Sigmoid colon (tissue), 7 donors: ENCODE results near the gene ZKSCAN8. TPM values are rescaled to one million over a fixed set of nuclear protein-coding genes. Genes with fewer than 3 reads are reported as not detected.

Experiments
- DNase-seq: peaks from one replicate; pipeline ENCODE4 v3.0.0-alpha.2; 2019
- H3K27ac ChIP-seq, 4 donors: fragments of 200-600 bp; sonication (generic); one replicate each; pipeline ENCODE4 v1.5.1; 2016 to 2019; ENCODE audit warnings: mild to moderate bottlenecking in 1 of 4
- H3K27me3 ChIP-seq, 3 donors: fragments of 200-600 bp; sonication (generic); one replicate each; pipeline ENCODE4 v1.5.1; 2019; ENCODE audit warnings: mild to moderate bottlenecking in 1 of 3
- H3K36me3 ChIP-seq, 4 donors: fragments of 200-600 bp; sonication (generic); one replicate each; pipeline ENCODE4 v1.5.1; 2016 to 2019
- H3K4me1 ChIP-seq, 4 donors: fragments of 200-600 bp; sonication (generic); one replicate each; pipeline ENCODE4 v1.5.1; 2017 to 2019
- H3K4me3 ChIP-seq, 4 donors: fragments of 200-600 bp; sonication (generic); one replicate each; pipeline ENCODE4 v1.5.1; 2017 to 2019; ENCODE audit warnings: mild to moderate bottlenecking in 2 of 4, moderate library complexity in 1 of 4
- H3K9me3 ChIP-seq, 4 donors: fragments of 200-600 bp in 3 of 4; sonication (generic) in 3 of 4; one replicate each; pipeline versions ENCODE4 v1.5.1 to v1.6.1; 2013 to 2019
- CTCF ChIP-seq, 4 experiments: fragments of 450-650 bp in 3 of 4; fragments of 200-600 bp in 1 of 4; IDR thresholded peaks; one replicate each; pipeline ENCODE4 v1.5.1; 2016 to 2019; ENCODE audit warnings: antibody characterized with exemption in 4 of 4, mild to moderate bottlenecking in 3 of 4, moderate library complexity in 2 of 4
- EP300 ChIP-seq, 4 donors: sonication (generic); formaldehyde crosslinking; IDR thresholded peaks; one replicate each; pipeline ENCODE4 v1.6.1; 2017; ENCODE audit warnings: antibody characterized with exemption in 4 of 4
- POLR2A ChIP-seq, 2 donors: fragments of 450-650 bp; IDR thresholded peaks; one replicate each; pipeline ENCODE4 v1.6.1; 2016; ENCODE audit warnings: antibody characterized with exemption in 2 of 2, mild to moderate bottlenecking in 2 of 2, moderate library complexity in 2 of 2
- POLR2AphosphoS5 ChIP-seq, 4 donors: sonication (generic); formaldehyde crosslinking; IDR thresholded peaks; one replicate each; pipeline ENCODE4 v1.6.1; 2017; ENCODE audit warnings: antibody characterized with exemption in 4 of 4
- WGBS, 2 donors: extraction: QIAGEN DNeasy Blood & Tissue Kit; methylation state at CpG; one replicate each; pipeline ENCODE4 v1.1.7; 2013; 5-methylcytosine and 5-hydroxymethylcytosine counted together
- intact Hi-C: fragments of 100-400 bp; cut with DNase I; formaldehyde crosslinking; loops from one replicate; pipeline ENCODE4 v1.15.1; 2023
- polyA plus RNA-seq, 3 donors: library from polyadenylated mRNA; stranded (reverse); fragments of 200-250 nt; gene quantifications; one replicate each; pipeline ENCODE4 v1.2.3, GENCODE V29; 2013
- total RNA-seq, 4 donors: library from RNA; depleted of rRNA; stranded (reverse); fragments of >200 nt; gene quantifications; one replicate each; pipeline ENCODE4 v1.1.0, GENCODE V29; 2016
- donor health status: healthy with polysubstance abuse.
- donor health status: Bipolar disorder and iron deficiency.
- donor health status: healthy.

ZKSCAN8 gene
- total and polyA plus RNA-seq, 7 donors: 1.6 to 24.9 (median 20.7) TPM

GRCh38 chr6:28208111-28208659, 66.5 kb downstream of the ZKSCAN8 start:
- peaks cover 0 to 13% (median 11%) of the 10 kb centered on the region in 4 donors for H3K4me1 ChIP-seq
- no peaks in the 10 kb centered on the region for H3K36me3 ChIP-seq
- H3K27ac ChIP-seq: no peak overlapping the region
- H3K4me3 ChIP-seq: peak overlapping the region in 2 of 4 donors; percentile 16 to 23
- peaks cover 0 to 7% (median under 1%) of the 10 kb centered on the region in 4 donors for H3K9me3 ChIP-seq
- TF ChIP-seq POLR2AphosphoS5 (IDR thresholded peaks at IDR 0.05) (no peak), CTCF (IDR thresholded peaks at IDR 0.05) (no peak), EP300 (IDR thresholded peaks at IDR 0.05) (no peak), POLR2A (IDR thresholded peaks at IDR 0.05) (no peak)
- 7 to 13% methylated on average over 23 of the region's 23 CpGs for WGBS, 2 donors
- intact Hi-C loops: no loop called here
- peaks cover 42 to 86% (median 64%) of the 10 kb centered on the region in 3 donors for H3K27me3 ChIP-seq
- DNase-seq: no peak

Other genes starting within 250 kb of the ZKSCAN8 start
- not detected for gene OR2B2, start 229.5 kb upstream of the ZKSCAN8 start, total RNA-seq
- gene OR2B2, start 229.5 kb upstream of the ZKSCAN8 start, polyA plus RNA-seq: not detected
- not detected for gene OR2B6, start 184.6 kb upstream of the ZKSCAN8 start, total RNA-seq
- gene OR2B6, start 184.6 kb upstream of the ZKSCAN8 start, polyA plus RNA-seq: under 1 TPM in 1 of 3 donors, not detected in 2; 0.12 TPM
- gene ZNF165, start 61.3 kb upstream of the ZKSCAN8 start, total RNA-seq: 1 to 10 TPM in 2 of 4 donors, under 1 TPM in 2; 0.28 to 1.8 (median 1.0) TPM
- 1 to 10 TPM; 3.0 to 4.1 (median 3.0) TPM for gene ZNF165, start 61.3 kb upstream of the ZKSCAN8 start, polyA plus RNA-seq
- gene ZSCAN16, start 17.3 kb upstream of the ZKSCAN8 start, total RNA-seq: 1 to 10 TPM; 1.4 to 7.5 (median 6.8) TPM
- gene ZSCAN16, start 17.3 kb upstream of the ZKSCAN8 start, polyA plus RNA-seq: 1 to 10 TPM; 7.8 to 8.3 (median 8.1) TPM
- gene ZSCAN9, start 83.4 kb downstream of the ZKSCAN8 start, total RNA-seq: 10 to 100 TPM; 14.0 to 15.1 (median 14.8) TPM
- 1 to 10 TPM; 1.8 to 6.2 (median 3.6) TPM for gene ZSCAN9, start 83.4 kb downstream of the ZKSCAN8 start, polyA plus RNA-seq
- gene ZKSCAN4, start 110.4 kb downstream of the ZKSCAN8 start, total RNA-seq: 1 to 10 TPM; 1.5 to 6.1 (median 4.7) TPM
- gene ZKSCAN4, start 110.4 kb downstream of the ZKSCAN8 start, polyA plus RNA-seq: 1 to 10 TPM; 1.8 to 3.1 (median 2.3) TPM
- gene NKAPL, start 117.4 kb downstream of the ZKSCAN8 start, total RNA-seq: 1 to 10 TPM; 2.6 to 7.5 (median 3.8) TPM
- under 1 TPM in 2 of 3 donors, not detected in 1; 0.55 to 0.60 TPM for gene NKAPL, start 117.4 kb downstream of the ZKSCAN8 start, polyA plus RNA-seq
- 10 to 100 TPM; 25.5 to 29.4 (median 27.6) TPM for gene ZSCAN26, start 125.3 kb downstream of the ZKSCAN8 start, total RNA-seq
- 1 to 10 TPM; 2.8 to 6.3 (median 6.0) TPM for gene ZSCAN26, start 125.3 kb downstream of the ZKSCAN8 start, polyA plus RNA-seq
- gene PGBD1, start 139.7 kb downstream of the ZKSCAN8 start, total RNA-seq: 10 to 100 TPM in 2 of 4 donors, 1 to 10 TPM in 2; 5.4 to 11.4 (median 9.2) TPM
- gene PGBD1, start 139.7 kb downstream of the ZKSCAN8 start, polyA plus RNA-seq: 1 to 10 TPM in 2 of 3 donors, under 1 TPM in 1; 0.92 to 1.3 (median 1.2) TPM
- 10 to 100 TPM; 22.8 to 41.7 (median 30.8) TPM for gene ZSCAN31, start 194.3 kb downstream of the ZKSCAN8 start, total RNA-seq
- gene ZSCAN31, start 194.3 kb downstream of the ZKSCAN8 start, polyA plus RNA-seq: 1 to 10 TPM; 3.6 to 8.8 (median 7.8) TPM
- 1 to 10 TPM; 5.4 to 9.1 (median 5.8) TPM for gene ZKSCAN3, start 208.1 kb downstream of the ZKSCAN8 start, total RNA-seq
- gene ZKSCAN3, start 208.1 kb downstream of the ZKSCAN8 start, polyA plus RNA-seq: 1 to 10 TPM in 2 of 3 donors, under 1 TPM in 1; 0.92 to 1.8 (median 1.2) TPM